Measurements from ENCODE around the gene POU2F3.
A peak's percentile ranks its signal among the peaks of the same experiment; 100 is the strongest.

The POU2F3 gene

DNA sequence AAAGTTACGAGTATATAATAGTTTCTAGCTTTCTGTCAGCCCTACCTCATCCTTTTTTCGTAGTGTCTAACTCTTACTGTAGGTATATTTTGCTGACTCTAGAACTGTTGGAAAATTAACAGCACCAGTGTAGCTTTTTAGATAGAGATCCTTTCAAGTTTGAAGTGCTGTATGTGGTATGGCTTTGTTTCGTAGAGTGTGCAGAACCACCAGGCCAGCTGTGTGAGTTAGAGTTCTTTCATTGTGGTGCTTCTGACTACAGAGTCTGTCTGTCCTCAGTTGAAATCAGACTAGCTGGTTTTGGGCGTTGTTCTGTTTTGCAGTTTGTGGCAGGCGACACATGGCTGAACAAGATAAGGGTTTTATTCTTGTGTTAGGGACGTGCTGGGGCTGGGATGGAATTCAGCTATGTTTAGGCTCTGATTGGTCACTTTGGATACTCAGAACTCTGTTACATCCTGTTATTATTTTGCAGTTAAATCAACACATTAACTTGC, 99.5 kb downstream of the POU2F3 start:
- DNase-seq (ENCODE audit: low read depth): no peak

DNA sequence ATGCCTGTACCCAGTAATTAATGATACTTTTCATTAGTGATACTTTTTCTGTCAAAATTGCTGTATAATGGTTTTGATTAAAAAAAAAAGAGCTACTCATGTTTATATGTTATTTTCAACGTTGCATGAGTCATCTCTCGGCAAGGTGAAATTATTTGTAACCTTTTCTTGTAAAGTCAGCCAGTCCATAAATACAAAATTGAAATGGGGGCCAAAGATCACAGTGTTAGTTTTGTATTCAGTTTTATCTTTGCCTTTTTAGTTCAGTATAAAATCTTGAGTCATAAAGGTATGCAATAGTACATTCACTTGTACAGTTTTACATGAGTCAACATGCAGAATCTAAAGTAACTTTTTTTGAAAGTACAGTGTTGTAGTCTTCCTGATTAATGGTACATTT, 100.6 kb downstream of the POU2F3 start:
- no peak for DNase-seq (ENCODE audit: low read depth)

DNA sequence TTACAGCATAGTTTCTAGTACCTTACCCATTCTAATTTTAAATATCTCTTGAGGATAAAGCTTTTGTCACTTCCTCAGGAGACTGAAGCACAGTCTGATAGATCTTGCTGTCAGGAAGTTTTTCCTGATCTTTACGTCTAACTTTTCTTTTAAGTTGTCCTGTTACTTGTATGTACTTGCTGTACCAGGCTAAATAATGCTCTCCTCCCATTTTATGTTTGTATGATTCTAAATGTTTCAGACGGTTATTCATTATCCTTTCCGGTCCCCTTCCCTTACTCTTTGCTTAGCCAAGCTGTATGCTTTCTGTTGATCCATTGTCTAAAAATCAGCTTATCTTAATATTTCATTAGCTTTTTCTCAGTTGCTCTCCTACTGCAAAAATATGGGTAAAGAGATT, 102.3 kb downstream of the POU2F3 start:
- no peak for DNase-seq (ENCODE audit: low read depth)

DNA sequence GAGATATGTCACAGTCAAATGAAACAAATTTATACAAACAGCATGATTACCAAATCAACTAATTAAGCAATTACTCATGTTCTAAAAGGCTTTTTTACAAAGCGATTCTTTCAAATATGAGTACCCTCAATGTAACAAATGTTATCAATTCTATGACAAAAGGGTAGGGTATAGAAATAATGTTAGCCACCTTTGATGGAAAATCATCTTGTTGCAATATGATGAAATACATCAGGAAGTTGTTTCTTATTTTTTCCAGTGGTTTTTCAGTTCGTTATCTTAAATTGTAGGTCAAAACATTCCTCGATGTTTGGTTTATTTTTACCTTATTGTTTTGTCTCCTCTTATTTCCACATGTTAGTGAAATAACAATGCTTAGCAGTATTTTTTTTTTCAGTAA, 102.7 kb downstream of the POU2F3 start:
- DNase-seq (ENCODE audit: low read depth): no peak

DNA sequence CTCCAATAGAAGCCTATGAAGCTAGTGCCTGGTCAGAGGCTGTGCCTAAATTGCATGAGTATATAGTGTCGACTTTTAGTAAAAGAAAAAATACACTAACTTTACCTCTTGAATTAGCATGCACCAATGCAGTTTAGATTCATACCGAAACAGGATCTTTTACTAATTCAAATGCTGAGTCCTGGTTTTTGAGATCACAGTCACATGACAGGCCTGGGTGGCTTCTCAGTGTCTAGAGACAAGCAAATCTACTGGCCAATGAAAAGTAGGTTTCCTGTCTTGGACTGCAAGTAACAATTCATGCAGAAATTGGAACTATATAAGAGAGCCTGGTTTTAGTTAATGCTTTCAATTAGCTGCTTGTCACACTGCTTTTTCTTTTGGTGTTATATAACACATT, 103.5 kb downstream of the POU2F3 start:
- no peak for DNase-seq (ENCODE audit: low read depth)

DNA sequence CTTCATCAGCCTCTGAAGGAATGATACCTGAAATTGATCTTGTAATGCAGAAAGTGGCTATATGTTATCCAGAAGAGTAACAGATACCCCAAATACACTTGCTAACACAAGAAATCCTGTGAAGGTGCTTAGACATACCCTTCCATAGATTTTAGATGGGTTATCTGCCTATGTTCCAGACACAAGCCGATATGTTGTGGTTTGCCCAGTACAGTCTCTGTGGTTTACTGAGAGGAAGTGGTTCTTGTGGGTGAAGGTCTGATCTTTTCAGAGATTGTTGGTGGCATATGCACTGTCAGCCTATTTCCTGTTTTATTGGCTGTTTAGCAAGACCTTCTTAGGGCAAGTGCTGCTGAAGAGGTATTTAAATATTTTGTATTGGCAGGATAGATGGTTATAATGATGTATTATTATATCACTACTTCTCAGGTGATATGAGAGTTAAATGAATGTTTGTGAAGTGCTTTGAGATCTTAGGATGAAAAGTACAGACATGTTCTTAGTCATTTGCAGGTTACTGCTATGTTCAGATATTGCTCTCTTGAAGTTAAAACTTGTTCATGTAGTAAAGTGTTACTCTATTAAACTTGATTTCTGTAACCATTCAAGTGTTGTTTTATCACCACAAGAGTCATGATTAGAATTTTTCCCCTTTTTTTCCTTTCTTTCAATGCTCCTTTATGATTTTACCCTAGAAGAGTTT, 104.5 kb downstream of the POU2F3 start:
- DNase-seq (ENCODE audit: low read depth): peak; percentile 52

DNA sequence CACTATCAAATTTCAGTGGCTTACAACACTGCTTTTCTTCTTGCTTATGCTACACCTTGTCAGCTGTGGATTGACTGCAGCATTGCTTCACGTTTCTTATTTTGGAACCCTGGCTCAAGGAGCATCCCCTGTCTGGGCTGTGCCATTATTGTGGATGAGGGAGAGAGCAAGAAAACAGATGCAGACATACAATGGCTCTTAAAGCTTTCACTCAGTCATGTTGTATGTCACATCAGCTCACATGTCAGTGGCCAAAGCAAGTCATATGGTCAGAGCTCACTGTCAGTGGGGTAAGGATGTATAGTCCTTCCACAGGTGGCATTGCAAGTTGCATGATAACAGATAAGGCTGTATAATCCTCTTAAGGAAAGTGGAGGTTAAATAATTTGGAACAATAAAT, 106.3 kb downstream of the POU2F3 start:
- DNase-seq (ENCODE audit: low read depth): no peak

DNA sequence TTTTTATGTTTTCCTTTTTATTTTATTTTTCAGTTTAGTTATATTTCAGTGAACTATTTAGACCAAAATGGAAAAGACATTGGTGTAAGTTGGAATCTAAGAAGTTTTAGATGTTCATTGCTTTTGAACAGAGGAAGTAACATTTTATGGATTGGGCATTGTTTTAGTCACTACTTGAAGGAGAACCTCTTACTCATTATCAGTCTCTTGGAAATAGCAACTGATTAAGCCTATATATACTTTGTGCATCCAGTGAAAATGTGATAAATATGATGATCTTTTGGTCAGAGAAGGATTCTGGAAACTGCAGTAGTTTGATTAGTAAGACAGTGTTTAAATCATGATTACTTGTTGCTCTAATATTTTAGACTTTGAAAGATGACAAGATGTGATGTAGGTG, 110.7 kb downstream of the POU2F3 start:
- DNase-seq (ENCODE audit: low read depth): no peak

DNA sequence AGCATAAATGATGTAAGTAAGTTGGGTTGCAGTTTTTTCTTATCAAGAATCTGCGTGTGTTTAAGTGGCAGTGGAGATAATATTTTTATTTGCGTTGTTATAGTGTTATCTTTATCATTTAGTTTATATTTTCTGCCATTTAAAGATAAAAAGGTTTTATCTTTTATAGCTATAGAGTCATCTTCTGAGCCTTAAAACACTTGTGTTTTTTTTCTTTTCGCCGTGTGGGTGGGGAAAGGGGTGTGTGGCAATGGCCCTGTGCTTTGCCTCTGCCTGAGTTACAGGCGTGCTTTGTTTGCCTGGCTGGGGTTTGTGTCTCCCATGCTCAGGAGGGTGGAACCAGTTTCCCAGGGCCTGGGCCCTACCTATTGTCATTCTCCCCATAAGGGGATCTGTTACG, 112.5 kb downstream of the POU2F3 start:
- no peak for DNase-seq (ENCODE audit: low read depth)

DNA sequence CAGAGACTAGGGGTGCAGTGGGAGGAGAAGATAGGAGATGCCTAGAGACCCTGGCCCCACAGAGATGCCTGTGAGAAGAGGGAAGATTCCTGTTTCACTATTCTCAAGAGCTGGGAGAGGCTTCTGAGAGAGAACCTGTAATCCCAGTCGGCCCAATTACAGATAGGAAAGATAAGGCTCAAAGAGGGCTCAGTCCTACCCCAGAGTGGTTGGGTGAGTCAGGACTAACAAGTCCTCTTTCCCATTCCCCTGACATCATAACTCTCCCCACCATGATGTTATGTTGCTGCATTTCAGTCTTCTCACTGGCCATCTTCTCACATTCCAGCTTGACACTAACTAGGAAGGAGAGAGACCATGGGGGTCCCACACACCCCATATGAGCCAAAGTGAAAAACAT, 114.1 kb downstream of the POU2F3 start:
- DNase-seq (ENCODE audit: low read depth): no peak

DNA sequence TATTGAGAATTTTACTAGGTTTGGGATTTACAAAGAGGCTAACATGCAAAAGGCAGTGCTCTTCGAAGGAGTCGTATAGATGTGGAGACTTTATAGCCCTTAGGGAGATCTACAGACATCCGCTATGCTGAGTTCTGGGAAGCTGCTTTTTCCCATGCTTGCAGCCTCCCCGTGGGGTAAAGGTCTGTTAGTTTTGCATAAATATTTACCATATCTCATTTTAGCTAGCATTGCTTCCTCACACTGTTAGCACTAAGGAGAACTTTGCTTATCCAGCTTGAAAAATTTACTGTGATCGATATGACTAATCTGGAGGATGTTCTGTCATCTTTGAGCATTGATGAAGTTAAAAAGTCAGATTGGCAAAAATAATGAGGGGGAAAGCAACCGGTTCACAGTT, 114.8 kb downstream of the POU2F3 start:
- no peak for DNase-seq (ENCODE audit: low read depth)

DNA sequence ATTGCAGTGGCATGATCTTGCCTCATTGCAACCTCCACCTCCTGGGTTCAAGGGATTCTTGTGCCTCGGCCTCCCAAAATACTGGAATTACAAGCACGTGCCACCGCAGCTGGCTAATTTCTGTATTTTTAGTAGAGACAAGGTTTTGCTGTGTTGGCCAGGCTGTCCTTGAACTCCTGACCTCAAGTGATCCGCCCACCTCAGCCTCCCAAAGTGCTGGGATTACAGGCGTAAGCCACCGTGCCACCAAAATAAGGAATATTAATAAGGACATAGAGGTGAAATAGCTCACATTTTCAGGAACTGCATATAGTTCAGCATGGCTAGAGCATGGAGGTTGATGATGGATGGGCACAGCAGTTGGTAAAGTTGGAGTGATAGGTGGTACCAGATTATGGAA, 117.7 kb downstream of the POU2F3 start:
- no peak for DNase-seq (ENCODE audit: low read depth)

DNA sequence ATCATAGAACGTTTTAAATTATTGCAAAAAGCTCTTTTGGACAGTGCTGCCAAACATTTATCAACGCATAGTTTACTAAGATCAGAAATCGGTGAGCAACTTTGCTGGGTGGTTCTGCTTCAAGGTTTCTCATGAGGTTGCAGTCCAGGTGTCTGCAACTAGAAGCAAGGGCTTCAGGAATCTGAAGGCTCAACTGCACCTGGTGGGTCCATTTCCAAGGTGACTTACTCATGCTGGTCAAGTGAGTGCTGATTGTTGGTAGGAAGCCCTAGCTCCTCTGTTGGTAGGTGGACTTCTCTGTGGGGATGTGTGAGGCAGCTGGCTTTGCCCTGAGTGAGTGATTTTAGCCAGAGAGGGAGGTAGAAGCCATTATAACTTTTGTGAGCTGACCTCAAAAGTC, 118.8 kb downstream of the POU2F3 start:
- no peak for DNase-seq (ENCODE audit: low read depth)

DNA sequence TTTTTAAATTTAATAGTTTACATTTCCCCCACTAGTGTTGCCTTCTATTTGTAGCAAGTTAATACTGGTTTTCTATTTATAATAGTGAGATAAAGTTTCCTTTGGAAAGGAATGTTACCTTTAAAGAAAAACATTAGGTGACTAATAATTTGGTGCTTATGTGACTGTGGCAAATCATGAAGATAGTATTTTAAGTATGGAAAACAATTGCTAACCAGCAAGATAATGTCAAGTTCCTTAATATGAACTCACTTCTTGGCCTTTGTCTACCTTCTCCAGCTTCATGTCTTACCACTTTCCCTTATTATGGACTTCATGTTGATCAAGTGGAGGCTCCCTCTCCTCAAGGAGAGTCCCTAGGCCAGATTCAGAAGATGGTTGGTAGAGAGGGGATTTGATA, 123.5 kb downstream of the POU2F3 start:
- DNase-seq (ENCODE audit: low read depth): no peak

DNA sequence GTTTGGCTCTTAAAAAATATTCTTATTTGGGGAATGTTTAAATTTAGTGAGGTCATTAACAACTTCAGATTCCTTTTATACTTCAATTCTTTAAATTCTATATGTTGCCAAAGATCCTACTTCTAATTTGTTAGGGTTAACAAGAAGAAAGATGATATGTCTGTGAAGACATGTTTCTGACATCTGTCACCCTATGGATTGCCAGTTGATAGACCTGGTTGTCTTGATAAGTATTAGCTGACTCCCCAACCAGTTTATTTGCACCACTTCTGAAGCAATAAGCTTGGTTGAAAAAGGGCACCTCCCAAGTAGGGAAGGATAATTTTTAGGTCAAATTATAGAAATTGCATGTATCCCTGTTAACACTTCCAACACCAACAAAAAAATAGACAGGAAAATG, 125.6 kb downstream of the POU2F3 start:
- DNase-seq (ENCODE audit: low read depth): no peak
